GM12801 (cell line): ENCODE measurements around the gene STK17B.

Source experiments
- TF ChIP-seq, protein P1 (sequence below): IDR thresholded peaks from one replicate; pipeline ENCODE4 v1.5.1; 2011; ENCODE audit warnings: control low read depth; ENCODE audit not compliant: insufficient read length; ENCODE audit errors: extremely low read depth

The STK17B gene

DNA sequence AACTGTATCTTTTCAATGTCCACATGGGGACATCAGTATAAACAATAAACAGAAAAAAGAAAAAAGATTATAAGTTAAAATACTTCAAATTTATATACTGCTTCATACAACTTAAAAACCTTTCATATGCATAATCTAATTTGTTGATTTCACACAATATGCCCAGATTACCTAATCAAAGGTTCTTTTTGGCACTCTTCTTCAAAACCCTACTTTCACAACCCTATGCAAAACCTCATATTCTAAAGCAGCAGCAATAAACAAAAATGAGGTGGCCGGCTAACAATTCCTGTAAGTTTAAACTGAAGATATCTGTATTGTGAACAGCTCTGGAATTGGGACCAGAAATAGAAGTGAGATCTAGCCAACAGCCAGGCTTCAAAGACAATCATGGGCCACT is 28.6 kb downstream of the STK17B start:
- TF ChIP-seq, protein P1, sequence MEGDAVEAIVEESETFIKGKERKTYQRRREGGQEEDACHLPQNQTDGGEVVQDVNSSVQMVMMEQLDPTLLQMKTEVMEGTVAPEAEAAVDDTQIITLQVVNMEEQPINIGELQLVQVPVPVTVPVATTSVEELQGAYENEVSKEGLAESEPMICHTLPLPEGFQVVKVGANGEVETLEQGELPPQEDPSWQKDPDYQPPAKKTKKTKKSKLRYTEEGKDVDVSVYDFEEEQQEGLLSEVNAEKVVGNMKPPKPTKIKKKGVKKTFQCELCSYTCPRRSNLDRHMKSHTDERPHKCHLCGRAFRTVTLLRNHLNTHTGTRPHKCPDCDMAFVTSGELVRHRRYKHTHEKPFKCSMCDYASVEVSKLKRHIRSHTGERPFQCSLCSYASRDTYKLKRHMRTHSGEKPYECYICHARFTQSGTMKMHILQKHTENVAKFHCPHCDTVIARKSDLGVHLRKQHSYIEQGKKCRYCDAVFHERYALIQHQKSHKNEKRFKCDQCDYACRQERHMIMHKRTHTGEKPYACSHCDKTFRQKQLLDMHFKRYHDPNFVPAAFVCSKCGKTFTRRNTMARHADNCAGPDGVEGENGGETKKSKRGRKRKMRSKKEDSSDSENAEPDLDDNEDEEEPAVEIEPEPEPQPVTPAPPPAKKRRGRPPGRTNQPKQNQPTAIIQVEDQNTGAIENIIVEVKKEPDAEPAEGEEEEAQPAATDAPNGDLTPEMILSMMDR: no peak

DNA sequence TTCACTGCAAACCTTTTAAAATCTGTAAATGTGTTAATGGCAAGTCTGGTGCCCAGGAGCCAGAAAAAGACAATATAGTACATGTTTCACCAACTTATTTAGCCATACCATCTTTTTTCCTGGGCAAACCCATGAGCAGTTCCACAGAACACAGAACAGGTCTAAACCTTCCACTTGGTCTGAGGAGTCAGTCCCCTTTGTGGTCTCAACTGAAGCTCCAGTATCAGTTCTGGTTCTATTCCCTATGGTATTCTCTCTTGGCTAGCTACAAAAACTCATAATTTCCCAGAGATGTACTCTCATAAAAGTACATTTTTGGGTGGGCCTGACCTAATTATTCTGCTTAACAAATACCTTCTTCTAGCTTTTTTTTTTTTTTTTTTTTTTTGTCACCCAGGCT is 31.2 kb downstream of the STK17B start:
- TF ChIP-seq, protein P1: no peak

DNA sequence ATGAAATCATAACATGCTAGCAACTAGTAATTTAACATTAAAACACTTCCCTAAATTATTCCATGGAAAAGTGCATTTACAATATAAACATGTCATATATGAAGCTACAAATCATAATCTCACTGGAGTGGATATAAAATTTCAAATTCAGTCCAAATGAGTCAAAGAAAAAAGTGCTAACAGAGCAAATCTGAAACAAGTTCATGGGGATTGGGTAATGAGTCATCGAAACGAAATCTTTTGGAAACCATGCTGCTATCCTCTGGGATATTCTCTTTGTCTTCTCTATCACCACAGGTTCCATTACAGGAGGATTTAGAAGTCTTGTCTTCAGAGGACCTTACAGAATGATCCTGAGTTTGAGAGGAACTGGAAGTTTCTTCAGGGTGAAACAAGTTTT is 34.1 kb downstream of the STK17B start:
- TF ChIP-seq, protein P1: no peak

DNA sequence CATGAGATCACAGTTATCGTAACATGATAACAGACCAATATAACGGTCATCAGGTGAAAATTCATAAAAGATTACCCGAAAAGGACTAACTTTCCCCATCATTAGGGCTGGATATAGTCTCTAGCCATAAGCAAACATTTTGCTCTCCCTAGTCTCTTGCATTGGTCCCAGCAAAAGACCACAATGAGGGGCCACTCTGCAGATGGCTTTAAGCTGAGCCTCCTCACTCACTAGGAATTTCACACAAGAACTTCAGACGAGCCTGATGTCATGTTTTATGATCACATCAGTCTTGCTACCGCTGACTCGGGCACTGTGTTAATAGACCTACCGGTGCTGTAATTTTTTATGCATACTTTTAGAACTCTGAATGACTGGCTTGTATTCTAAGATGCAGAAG is 35.2 kb downstream of the STK17B start:
- TF ChIP-seq, protein P1: no peak

DNA sequence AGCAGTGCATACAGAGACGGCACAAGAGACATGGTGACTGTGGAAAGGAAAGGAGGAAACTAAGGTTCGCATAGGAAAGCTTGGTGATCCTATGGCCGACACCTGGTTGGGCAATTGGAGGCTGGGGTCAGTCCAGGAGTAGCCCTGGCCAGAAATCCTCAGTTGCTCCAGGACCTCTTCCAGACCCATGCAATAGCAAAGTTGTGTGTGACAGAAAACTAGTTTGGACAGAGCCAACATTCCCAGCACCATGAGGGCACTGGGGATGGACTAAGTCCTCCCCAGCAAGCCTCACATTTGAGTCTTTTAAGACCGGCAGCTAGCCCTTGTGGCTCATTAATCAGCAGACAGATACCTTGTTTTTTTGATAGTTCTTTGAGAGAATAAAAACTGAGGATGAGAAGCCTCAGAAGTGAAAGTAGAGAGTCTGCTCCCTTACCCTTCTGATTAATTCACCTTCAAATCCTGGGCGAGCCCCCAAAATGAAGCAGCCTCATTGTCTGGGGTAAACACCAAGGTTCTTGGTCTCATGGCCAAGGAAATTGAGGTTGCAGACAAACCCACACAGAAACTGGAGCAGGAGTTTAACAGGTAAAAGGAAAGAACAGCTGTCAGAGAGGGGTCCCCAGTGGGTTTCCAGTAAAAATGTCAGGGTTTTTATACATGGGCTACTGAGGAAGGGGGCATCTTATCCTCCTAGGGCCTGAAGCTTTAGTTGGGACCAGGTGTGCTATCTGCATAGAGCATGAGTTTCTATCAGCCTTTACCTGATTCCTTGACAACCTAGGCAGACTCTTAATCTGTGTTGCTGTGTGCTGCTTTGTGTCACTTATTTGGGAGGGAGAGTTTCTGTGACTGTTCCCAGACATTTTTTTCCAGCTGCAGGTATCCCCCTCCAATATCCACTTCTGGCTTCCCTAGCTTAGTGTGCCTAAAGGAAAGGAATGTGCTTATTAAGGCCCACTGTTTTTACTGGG is 39.1 kb downstream of the STK17B start:
- TF ChIP-seq, protein P1: no peak

DNA sequence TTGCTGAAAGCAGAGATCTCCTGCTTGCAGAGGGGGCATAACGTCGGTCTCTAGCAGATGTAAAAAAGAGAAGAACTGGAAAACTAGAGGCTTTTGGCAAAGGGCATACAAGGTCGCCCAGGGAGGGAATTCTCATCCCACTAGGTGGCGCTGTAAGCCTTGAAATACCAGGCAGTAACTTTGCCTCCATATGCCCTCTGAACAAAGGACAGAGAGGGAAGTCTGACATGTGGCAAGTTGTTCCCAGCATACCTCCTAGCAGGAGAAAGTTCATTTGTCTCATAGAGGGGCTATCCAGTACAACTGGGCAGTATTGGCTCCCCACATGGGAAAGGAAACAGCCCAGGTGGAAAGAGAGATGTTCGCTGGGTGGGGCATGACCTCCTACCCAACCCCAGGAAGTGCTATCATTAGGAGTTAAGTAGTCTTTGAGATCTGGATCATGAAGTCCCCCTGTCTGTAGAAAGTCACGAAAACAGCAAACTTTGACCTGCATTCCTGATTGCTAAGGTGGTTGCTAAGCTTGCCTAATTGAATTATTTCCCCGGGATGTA is 39.9 kb downstream of the STK17B start:
- TF ChIP-seq, protein P1: no peak

DNA sequence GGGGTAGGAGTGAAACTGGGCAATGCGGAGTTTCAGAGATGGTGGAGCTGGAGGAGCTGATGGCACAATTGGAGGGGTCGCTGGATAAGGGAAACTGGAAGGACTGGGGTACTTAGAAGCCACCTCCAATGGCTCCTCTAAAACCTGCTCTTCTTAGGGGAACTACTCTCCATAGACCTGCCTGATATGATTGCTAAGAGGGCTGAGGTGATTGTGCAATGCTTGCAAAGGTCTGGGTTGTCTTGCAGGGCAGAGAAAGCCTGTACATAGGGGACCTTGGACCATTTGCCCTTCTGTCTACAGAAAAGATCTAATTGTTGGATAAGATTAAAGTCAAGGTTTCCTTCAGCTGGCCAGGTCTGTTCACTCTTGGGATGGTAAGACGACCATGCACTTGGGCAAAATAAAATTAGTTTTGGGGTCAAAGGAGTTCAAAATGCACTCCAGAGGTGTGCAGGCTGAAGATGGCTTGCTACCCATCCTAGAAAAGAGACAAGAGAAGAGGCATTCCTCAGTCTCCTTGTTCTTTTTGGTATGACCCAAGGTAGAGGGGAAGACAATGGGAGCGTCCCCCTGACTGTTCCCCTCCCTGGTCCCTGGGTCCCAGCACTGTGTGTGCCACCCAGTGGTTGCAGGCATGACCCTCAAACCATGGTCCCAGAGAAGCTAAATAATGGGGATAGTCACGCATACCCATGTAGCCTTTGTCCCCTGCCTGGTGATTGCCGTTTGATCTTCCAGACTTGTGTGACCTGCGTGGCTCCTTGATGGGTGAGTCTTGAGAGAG is 41.1 kb downstream of the STK17B start:
- TF ChIP-seq, protein P1: no peak
